Endothelial cell (in vitro differentiated cells): Measurements from ENCODE around the gene ABCA9. TPM values are rescaled to one million over a fixed set of nuclear protein-coding genes. Genes with fewer than 3 reads are reported as not detected.

Experiments used
- DNase-seq: peaks from one replicate; pipeline ENCODE4 v3.0.0; 2021; ENCODE audit warnings: low spot score
- H3K27ac Mint-ChIP-seq: one replicate; pipeline ENCODE4 v1.8.0; 2021; ENCODE audit warnings: mixed read lengths, inconsistent platforms; ENCODE audit not compliant: unreplicated experiment
- H3K27me3 Mint-ChIP-seq: one replicate; pipeline ENCODE4 v1.8.0; 2021; ENCODE audit warnings: mild to moderate bottlenecking, moderate library complexity, mixed read lengths, inconsistent platforms; ENCODE audit not compliant: unreplicated experiment
- H3K36me3 Mint-ChIP-seq: one replicate; pipeline ENCODE4 v1.8.0; 2021; ENCODE audit warnings: mild to moderate bottlenecking, low read depth, mixed read lengths, inconsistent platforms; ENCODE audit not compliant: unreplicated experiment
- H3K4me1 Mint-ChIP-seq: one replicate; pipeline ENCODE4 v1.8.0; 2021; ENCODE audit warnings: mild to moderate bottlenecking, mixed read lengths, inconsistent platforms; ENCODE audit not compliant: unreplicated experiment
- H3K4me3 Mint-ChIP-seq: one replicate; pipeline ENCODE4 v1.8.0; 2021; ENCODE audit warnings: mild to moderate bottlenecking, mixed read lengths, inconsistent platforms; ENCODE audit not compliant: unreplicated experiment
- H3K9me3 Mint-ChIP-seq: one replicate; pipeline ENCODE4 v1.8.0; 2021; ENCODE audit warnings: mixed read lengths, inconsistent platforms; ENCODE audit not compliant: unreplicated experiment
- CTCF ChIP-seq: fragments of 200-600 bp; sonication (generic); IDR thresholded peaks from one replicate; pipeline ENCODE4 v1.5.0; 2021; ENCODE audit warnings: antibody characterized with exemption; ENCODE audit not compliant: unreplicated experiment
- microRNA-seq: library from miRNA; unstranded; fragments of <30 nt; microRNA quantifications from one replicate; pipeline ENCODE4, GENCODE V29; 2020; ENCODE audit not compliant: unreplicated experiment
- total RNA-seq: library from RNA; stranded (reverse); fragmentation: NEBNext Ultra II Directional; extraction: Animal tissue kit (Norgen Biotek cat#: 25700); gene quantifications from one replicate; pipeline ENCODE4 v1.2.1, GENCODE V29; 2021; ENCODE audit not compliant: unreplicated experiment

The ABCA9 gene
- total RNA-seq, 1 donor from 2014 or later, result 0.23 TPM

- peaks cover 29% of the 10 kb centered on the region for H3K4me1 Mint-ChIP-seq
- H3K4me3 Mint-ChIP-seq, result no peak overlapping the region
- H3K27me3 Mint-ChIP-seq, result no peaks in the 10 kb centered on the region
- no peaks in the 10 kb centered on the region for H3K9me3 Mint-ChIP-seq
- no peaks in the 10 kb centered on the region for H3K36me3 Mint-ChIP-seq
- TF ChIP-seq CTCF, result no peak
- no peak for DNase-seq
- peak overlapping the region; percentile 49 for H3K27ac Mint-ChIP-seq
Observed at GRCh38 chr17:68939195-68939594, 121.5 kb downstream of the ABCA9 start.

- Mint-ChIP-seq H3K27ac (no peak overlapping the region), H3K4me1 (peaks cover 26% of the 10 kb centered on the region), H3K36me3 (no peaks in the 10 kb centered on the region), H3K4me3 (no peak overlapping the region), H3K27me3 (no peaks in the 10 kb centered on the region), H3K9me3 (no peaks in the 10 kb centered on the region)
- DNase-seq, result no peak
- TF ChIP-seq CTCF, result no peak
Observed at GRCh38 chr17:68937890-68938514, 122.7 kb downstream of the ABCA9 start.

- H3K9me3 Mint-ChIP-seq, result no peaks in the 10 kb centered on the region
- no peak for TF ChIP-seq CTCF
- no peaks in the 10 kb centered on the region for H3K36me3 Mint-ChIP-seq
- H3K4me1 Mint-ChIP-seq, result peaks cover 34% of the 10 kb centered on the region
- H3K27me3 Mint-ChIP-seq, result peaks cover 2% of the 10 kb centered on the region
- no peak for DNase-seq
- H3K27ac Mint-ChIP-seq, result peak overlapping the region; percentile 79
- H3K4me3 Mint-ChIP-seq, result no peak overlapping the region
Observed at GRCh38 chr17:68927516-68927915, 133.2 kb downstream of the ABCA9 start.

GRCh38 chr17:68924793-68925720 is 135.7 kb downstream of the ABCA9 start:
- Mint-ChIP-seq H3K9me3 (no peaks in the 10 kb centered on the region), H3K4me3 (no peak overlapping the region), H3K36me3 (no peaks in the 10 kb centered on the region)

More at GRCh38 chr17:68924793-68925720, 135.7 kb downstream of the ABCA9 start:
- H3K4me1 Mint-ChIP-seq, result peaks cover 27% of the 10 kb centered on the region
- DNase-seq, result no peak
- no peak overlapping the region for H3K27ac Mint-ChIP-seq
- peaks cover 2% of the 10 kb centered on the region for H3K27me3 Mint-ChIP-seq
- no peak for TF ChIP-seq CTCF

Small RNA genes within 50 kb of the gene (microRNA-seq; reads per million reads assigned to microRNA genes)
- gene MIR4524A (not detected), gene MIR4524B (not detected)

Other genes starting within 250 kb of the ABCA9 start
- gene ABCA8, start 105.5 kb downstream of the ABCA9 start, total RNA-seq, result 0.31 TPM
- gene ABCA6, start 81.0 kb upstream of the ABCA9 start, total RNA-seq, result 0.38 TPM
- gene ABCA10, start 167.9 kb upstream of the ABCA9 start, total RNA-seq, result 0.90 TPM